Stimulated activated CD8-positive, alpha-beta memory T cell treated with anti-CD3 and anti-CD28 coated beads, Interleukin-7, amount 100 ng/mL, for 4 hours (primary cell): Measurements from ENCODE around the gene CYP19A1.
"Not testable (repeated sequence)": the region's sequence is repeated elsewhere in the genome, so short reads cannot be mapped to it uniquely, and the experiment has no call there.

Source experiments
- DNase-seq, 2 donors: peaks; one replicate each; pipeline ENCODE4 v3.0.0-alpha.2; 2020; ENCODE audit warnings: low read depth in 2 of 2

Gene CYP19A1

DNA sequence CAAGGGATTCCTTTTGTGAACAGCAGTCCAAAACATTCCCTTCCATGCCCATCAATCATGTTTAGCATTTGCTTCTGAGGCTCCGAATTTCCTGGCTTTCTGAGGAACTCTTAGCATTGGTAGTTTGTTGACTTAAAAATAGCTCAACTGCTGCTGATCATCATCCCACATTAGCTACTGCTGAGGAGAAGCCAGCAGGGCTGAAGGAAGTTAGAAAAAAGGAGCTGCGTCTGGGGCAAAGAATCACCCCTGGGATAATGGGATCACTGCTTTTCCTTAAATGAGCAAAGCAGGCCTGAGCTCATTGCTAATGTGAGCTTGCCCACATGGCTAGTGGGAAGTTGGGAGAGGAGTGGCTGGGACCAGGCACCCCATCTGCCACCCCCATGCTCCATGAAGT is 39.8 kb downstream of the CYP19A1 start:
- no peak for DNase-seq

DNA sequence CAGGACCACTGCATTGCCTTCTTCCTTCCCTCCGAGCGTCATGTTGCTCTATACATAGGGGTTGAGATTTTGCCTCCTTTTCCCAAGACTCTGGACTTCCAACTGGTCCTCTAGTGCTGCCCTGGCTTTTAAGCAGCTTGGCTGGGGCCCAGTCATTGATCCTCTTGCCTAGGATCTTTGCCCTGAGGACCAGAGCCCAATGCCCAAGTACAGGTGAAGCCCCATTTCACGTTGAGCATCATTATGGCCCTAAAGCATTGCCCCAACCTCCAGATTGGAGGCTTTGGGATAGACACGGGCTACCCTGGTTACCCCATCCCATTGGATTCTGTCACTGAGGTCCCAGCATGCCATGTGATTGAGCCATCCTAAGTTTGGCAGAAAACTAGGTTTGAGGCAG is 47.7 kb downstream of the CYP19A1 start:
- DNase-seq, result no peak

DNA sequence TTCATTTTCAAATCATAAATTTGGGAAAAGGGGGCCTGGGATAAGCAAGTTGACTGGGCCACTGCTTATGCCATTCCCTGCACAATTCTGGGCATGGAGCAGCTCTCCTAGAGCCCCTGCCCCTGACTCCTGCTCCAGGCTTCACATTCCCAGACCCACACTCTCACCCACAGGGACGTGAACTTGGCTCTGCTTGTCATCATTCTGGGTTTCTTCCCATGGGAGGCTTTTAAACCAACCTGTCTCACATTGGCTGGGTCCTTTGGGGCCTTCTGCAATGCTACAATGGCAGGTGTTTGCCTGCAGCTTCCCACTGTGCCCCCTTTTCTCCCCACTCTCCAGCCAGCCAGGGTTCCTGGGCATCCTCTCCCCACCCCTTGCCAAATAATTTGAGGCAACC is 49.1 kb downstream of the CYP19A1 start:
- no peak for DNase-seq

DNA sequence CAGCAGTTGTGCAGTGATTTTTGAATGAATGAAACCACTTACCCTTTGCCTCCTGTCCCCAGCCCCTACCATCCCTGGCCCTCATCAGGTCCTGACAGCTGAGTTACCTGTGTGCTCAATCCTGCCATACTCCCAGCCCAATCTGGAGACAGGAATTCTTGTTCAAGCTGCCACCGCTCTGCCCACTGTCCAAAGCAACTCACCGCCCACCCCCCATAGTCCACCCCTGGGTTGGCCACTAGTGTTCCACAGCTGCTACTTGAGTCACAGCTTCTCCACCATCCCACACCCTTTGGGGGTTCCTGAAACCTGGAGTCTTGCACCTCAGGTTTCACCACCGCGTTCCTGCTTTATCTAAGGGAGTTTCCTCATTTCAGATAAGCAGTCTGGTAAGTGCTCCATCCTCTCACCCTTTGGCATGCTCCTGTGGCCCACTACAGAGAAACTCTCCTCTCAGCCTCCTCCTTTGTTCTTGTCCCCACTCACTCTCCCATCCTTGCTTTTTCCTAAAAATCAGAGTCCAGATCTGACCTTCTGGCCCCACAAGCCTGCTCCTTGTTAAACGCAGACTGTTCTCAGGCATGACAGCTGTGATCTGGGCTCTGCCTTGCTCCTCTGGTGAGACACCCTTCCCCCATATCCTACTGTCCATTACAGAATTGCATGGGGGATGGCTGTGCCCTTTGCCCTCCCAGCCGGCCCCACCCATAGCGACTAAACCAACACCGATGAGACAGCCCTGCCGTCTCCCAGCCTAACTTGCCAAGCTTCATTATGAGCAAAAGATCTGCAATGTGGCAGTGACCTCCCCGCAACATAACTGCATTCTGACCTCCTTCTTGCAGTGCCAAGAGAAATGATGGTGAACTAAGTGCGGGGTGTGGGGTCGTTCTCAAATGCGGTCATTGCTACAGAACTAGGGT is 50.0 kb downstream of the CYP19A1 start:
- no peak for DNase-seq

DNA sequence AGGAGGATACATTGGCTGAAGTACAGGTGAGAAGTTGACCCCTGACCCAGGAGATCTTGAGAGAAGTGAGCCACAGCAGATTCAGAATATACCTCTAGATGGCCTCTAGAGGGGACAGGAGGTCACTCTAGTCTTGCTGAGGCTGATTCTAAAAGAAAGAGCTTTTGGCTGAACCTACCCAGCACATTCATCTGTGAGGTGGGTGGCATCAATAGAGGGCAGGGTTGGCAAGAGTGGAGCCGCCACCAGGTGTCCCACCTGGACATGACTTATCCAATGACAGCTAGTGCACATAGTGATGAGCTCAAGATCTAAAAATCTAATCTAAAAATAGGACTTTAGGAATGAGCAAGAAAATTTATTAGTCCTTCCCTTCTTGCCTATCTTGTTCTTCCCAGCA is 51.6 kb downstream of the CYP19A1 start:
- no peak for DNase-seq

DNA sequence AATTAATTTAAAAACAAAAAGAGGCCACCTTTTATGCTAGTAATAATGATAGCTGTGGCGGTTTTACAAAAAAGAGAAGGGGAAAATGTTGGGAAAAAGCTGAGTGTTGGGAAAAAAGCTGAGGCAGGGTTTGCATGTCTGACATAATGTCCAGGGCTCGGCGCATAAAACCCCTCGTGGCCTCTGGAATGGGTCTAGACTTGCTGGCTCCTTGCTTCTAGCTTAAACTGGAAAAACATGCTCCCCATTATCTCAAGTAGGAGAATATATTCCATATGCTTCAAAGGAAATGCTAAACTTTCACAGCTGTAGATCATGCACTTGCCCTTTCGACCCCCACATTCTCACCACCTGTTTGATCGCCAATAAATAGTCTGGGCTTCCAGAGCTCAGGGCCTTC is 53.0 kb downstream of the CYP19A1 start:
- no peak for DNase-seq

DNA sequence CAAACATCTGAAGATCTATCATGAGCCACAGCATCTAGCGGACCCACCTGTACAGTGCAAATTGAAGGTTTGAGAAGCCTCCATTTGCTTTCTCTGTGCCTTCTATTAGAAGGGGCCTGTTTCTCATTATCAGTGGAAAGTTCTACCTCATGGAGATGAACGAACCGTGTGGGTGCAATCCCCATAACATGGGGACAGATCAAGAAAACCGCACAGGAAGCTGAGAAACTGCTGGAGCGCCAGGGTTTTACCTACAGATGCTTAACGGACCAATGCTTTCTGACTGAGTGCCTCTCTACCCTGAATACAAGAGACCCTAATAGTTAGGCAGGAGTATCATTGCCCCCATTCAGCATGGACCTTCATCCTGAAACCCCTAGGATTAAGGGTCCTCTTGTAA is 53.5 kb downstream of the CYP19A1 start:
- DNase-seq, result no peak

DNA sequence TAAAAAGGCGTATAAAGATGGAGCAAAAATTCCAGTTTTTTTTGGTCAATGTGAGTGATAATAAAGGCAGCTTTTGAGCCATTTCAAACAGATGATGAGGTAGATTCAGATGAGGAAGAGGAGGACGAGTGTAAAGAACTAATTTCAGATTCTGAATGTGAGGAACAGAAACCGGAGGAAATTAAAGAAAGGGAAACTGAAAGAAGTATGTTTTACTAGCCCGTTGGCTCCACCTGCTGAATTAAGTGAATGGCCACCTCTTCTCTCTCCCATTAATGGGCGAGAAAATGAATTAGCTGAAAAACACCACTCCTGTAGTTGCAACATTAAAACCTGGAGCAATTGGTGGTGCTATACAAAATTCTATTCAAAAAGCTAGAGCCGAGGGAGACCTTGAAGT is 55.4 kb downstream of the CYP19A1 start:
- DNase-seq, result no peak

DNA sequence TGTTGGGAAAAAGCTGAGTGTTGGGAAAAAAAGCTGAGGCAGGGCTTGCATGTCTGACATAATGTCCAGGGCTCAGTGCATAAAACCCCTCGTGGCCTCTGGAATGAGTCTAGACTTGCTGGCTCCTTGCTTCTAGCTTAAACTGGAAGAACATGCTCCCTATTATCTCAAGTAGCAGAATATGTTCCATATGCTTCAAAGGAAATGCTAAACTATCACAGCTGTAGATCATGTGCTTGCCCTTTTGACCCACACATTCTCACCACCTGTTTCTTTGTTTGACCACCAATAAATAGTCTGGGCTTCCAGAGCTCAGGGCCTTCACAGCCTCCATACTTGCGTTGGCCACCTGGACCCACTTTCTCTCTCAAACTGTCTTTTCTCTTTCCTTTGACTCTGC is 56.2 kb downstream of the CYP19A1 start:
- not testable (repeated sequence) for DNase-seq

DNA sequence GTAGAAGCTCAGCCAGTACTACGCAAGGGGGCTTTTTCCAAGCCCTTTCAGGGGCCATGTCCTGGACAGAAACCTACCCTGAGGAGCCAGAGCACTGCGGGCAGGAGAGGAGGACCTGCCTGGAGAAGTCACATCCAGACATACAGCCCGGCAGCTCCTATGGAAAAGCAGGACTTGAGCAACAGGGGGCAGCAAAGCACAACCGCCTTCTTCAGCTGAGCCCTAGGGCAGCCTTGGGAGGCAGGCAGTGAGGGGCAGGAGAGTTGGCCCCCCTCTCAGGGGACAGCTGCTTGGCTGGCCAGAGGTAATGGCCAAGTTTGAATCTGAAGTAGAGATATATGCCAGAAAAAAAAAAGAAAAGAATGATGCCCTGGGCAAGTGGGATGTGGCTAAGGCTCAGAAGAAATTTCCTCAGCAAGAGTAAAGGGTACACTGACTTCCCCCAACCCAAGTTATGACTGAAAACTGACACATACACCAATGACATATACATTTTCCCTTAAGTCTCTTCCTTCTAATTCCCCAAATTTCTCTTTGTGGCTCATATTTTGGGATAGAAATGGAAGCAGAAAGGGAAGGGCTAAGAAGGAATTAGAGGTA is 56.9 kb downstream of the CYP19A1 start:
- DNase-seq, result no peak

DNA sequence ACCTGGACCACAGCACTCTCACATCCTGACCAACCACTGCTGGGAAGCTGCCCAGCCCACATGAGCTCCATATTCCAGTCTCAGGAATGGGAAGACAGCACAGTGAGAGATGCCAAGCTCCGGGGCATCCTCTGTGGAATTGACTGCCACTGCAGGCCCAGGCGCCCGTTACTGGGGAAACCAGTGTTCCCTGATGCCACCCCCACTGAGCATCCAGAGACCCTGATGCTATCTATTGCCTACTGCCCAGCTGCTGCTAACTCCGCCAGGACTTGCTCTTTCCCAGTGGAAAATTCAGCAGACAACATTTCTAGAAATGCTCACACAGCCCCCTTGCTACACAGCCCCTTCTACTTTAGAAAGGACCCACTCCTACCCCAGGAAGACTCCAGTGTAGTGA is 57.6 kb downstream of the CYP19A1 start:
- DNase-seq, result no peak

DNA sequence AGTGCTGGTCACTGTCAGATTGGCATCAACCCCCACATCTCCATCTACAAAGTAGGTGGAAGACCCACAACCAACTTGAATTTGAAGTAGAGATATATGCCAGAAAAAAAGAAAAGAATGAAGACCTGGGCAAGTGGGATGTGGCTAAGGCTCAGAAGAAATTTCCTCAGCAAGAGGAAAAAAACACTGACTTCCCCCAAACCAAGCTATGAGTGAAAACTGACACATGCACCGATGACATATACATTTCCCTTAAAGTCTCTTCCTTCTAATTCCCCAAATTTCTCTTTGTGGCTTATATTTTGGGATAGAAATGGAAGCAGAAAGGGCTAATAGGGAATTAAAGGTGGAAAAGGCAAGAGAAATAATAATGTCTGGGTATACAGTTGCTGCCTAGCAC is 59.0 kb downstream of the CYP19A1 start:
- DNase-seq, result no peak

DNA sequence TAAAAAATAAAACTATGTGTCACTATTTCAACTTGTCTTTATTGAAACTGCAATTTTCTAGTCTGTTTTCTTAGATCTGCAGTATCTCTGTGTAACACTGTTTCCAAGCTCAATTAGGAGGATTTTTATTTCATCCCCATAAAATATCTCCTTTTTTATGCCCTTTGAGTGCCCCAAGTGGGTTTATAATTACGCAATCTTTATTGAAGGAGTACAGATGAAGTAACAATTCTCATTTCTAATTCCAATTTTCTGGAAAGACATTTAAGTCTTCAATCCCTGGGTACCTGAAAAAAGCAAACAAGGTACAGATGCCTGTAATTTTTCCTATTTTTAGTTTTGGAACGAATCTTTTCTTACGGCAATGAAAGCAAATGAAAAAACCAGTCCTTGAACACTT is 61.3 kb downstream of the CYP19A1 start:
- DNase-seq, result no peak

DNA sequence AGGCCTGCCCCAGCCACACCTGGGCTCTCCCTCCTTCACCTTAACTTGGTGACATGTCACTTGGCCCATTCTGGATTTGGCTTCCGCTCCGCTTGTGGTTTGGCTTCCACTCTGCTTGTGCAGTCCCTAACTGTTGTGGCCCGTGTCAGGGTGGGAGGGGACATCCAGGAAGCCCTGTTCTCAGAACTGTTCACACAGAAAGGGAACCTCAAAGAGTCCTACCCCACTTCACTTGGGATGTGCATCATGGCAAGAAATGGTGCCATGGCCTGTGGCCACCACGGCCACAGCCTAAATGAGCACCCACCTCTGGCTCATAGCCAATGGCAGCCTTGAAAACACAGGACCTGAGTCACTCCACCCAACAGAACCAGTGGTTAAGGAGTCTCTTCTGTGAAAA is 63.4 kb downstream of the CYP19A1 start:
- no peak for DNase-seq

DNA sequence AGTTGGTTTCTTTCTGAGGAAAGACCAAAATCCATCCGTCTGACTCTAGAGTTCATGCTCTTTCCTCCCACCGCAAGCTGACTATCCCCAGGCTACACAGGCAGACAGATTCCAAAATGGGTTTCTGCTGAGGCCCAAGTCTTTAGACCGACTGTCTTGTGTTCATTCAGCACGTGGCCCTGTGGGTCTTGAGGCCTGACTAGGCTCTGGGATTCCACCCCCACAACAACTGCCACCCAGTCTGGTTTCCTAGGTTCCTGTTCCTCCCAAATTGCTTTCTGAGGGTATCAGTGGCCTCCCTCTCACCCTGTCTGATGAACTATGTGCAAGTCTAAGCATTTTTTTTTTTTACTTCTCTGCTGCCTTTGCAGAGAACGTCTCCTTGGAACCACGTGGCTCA is 67.7 kb downstream of the CYP19A1 start:
- DNase-seq, result no peak

DNA sequence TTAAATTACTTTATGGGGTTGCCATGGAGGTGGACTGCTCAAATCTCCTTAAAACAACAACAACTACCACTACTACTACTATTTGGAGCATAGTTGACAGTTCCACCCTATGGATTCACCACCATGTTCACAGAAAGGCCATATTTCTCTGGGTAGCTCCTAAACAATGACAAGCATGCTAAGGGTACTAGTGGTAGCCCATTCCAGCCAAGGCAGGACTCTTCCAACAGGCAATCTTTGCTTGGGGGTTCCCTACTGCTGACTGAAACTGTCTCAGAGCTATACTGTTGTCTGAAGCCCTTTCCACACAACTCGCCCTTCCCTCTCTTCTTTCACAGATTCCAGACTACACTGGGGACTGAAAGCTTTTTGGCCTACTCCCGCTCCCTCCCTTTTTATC is 68.9 kb downstream of the CYP19A1 start:
- no peak for DNase-seq

DNA sequence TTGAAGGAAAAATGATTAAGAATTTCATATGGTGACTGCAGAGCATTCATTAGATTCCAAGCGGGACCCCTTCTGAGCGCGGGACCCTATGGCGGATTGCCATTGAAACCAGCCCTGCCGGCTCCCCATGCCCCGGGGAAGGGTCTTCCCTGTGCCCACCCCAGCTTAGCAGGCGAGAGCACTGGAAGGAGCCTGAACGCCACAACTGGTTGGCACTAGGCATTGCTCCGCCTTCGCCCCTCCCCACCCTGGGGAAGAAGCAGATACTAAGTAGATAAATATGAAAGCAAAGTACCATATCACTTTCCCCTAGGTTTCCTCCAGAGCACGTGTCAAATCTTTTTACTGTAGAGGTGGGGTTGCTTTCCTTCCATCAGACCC is 70.7 kb downstream of the CYP19A1 start:
- DNase-seq, result no peak

DNA sequence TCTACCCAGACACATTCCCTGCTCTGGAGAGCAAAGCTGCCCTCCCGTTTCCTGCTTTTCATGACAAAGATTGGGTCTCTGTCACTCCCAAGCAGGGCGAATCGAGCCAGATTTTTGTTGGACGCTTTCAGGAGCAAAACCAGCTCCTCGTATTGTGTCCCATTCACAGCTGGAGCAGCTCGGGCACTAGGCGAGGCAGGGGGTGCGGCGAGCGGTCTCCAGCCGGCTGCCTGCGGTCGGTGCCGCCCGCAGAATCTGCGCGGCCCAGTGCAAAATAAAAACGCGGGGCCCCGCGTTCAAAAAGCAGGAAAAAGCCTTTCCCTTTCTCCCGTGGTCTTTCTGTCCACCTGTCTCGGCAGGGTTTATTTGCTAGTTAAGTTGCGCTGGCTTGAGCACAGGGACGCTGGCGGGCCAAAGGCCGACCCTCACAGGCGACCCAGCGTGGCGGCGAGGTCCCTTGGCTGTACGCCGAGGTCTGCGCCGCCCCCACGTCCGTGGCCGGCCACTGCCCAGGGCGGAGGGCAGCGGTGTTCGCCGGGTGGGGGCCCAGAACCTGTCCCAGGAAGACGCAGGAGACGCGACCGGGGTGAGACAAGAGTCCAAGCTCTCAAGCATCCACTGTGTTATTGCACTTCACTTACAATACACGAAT is 71.2 kb downstream of the CYP19A1 start:
- no peak for DNase-seq

DNA sequence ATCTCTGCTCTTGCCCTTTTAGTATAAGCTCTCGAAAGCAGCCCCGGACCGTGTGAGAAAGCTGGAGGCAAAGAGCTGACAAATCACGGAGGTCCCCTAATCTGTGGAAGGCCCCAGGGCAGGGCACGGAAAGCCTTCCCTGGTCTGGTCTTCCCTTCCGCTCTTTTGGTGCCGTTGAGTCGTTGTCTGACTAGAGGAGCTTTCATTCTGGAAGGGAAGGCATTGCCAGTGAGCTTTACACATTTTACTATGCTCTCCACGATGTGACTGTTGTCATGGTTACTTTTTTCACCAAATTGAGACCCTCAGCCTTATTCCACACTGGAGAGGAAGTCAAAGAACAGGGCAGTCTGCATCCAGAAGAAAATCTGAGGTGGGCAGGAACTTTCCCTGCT is 71.7 kb downstream of the CYP19A1 start:
- DNase-seq, result no peak

DNA sequence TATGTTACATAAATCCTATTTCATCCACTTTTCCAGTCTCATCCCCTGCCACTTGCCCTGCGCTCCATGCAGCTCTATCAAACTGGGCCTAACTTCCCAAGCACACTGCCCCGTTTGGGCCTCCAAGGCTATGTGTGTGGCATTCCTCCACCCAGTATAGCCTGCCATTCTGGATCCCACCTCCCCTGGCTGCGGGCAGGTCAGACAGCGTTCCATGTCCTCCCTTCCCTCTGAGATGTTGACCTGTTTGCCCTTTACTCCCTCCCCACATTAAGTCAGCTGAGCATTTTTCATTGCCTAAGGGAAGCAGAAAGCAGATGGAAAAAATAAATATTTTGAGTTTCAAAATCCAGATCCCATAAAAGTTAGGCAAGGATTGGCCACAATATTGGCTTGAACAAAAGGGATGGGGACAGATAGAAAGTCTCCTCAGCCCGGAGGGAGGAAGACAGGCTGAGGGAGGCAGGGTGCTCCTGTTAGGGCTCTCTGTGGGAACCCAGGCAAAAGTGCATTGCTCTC is 73.3 kb downstream of the CYP19A1 start:
- DNase-seq, result no peak

DNA sequence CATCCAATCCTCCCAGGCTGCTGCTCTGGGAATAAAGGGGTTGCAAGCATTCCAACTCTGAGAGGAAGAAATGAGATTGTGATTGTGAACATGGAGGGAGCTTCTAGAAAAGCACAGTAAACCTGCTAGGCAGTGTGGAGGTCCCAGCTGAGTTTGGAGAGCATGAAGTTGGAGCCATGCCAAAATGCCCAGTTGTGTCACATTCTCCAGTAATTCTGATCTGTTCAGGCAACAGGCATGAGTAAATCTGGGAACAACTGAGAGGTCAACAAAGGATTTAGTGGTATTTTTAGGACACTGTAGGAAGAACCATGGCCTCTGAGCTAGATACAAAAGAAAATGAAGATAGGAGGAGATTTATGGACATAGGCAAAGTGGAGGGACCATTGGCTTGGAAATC is 74.7 kb downstream of the CYP19A1 start:
- DNase-seq, result no peak

DNA sequence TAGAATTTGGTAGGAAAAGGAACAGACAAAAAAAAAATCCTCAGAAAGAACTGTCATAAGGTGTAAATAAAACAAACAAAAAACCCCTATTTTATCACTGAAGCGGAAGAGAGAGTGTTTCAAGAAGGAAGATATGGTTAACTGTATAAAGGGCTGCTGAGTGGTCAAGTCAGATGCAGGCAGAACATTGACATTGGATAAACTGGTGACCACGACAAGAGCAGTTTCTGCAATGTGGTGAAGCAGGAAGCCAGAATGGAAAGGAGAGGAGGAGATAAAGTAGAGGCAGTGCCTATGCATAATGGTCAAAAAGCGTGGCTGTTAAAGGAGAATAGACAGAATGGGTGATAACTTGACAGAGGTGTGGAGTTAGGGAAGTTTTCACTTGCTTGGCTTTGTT is 75.3 kb downstream of the CYP19A1 start:
- no peak for DNase-seq

DNA sequence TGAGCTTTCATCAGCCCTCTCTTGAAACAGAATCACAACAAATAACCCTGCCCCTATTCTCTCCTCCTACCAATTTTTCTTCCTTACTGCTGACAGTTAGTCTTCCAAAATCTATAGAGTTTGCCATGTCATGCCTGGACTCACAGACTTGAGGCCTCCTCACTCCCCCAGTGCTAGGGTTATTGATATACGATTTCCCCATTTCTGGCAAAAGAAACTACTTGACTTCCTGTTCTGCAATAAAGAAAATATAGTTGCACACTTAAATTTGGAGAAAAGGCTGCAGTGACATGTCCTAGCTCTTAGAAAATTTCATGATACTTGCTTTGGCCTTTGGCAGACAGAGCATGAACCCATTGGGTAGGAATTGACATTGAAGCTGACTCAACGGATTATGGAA is 75.9 kb downstream of the CYP19A1 start:
- no peak for DNase-seq
